HepG2 (cell line): ENCODE measurements around the gene ZAR1L. TPM values are rescaled to one million over a fixed set of nuclear protein-coding genes. Genes with fewer than 3 reads are reported as not detected.

ENCODE experiments used
- CENPT ChIP-seq: sonication (generic); formaldehyde crosslinking; IDR thresholded peaks from 2 replicates; pipeline ENCODE4 v1.8.0; 2022; ENCODE audit warnings: low read depth, mild to moderate bottlenecking, moderate library complexity, missing genetic modification reagents
- GATAD2A ChIP-seq: IDR thresholded peaks from 2 replicates; pipeline ENCODE4 v1.6.1; 2016
- IKZF1 ChIP-seq: fragments of 450-650 bp; IDR thresholded peaks from 2 replicates; pipeline ENCODE4 v1.7.1; 2016
- JUN ChIP-seq: sonication (generic); formaldehyde crosslinking; IDR thresholded peaks from 2 replicates; pipeline ENCODE4 v1.4.0; 2020; ENCODE audit warnings: mild to moderate bottlenecking, missing genetic modification reagents
- MAFK ChIP-seq, 2 experiments: IDR thresholded peaks in 1 of 2; conservative IDR thresholded peaks in 1 of 2; 2 replicates each; pipeline ENCODE4 v1.6.1; 2011; ENCODE audit warnings: improper control_type of control experiment in 2 of 2, low read length in 2 of 2
- NCOR1 ChIP-seq: fragments of 200-600 bp; sonication (generic); IDR thresholded peaks from 2 replicates; pipeline ENCODE4 v1.7.0; 2017; ENCODE audit warnings: antibody characterized with exemption, low read length, borderline replicate concordance
- NR2F6 ChIP-seq, 2 experiments: IDR thresholded peaks; 2 replicates each; pipeline ENCODE4 v1.6.1; 2016; ENCODE audit warnings: antibody characterized with exemption in 1 of 2, mild to moderate bottlenecking in 1 of 2
- POGZ ChIP-seq: sonication (generic); formaldehyde crosslinking; IDR thresholded peaks from 2 replicates; pipeline ENCODE4 v1.4.0; 2020; ENCODE audit warnings: mild to moderate bottlenecking, missing genetic modification reagents
- RAD21 ChIP-seq: fragments of 450-650 bp; formaldehyde crosslinking; IDR thresholded peaks from 2 replicates; pipeline ENCODE4 v1.5.0; 2020; ENCODE audit warnings: mild to moderate bottlenecking
- RFX1 ChIP-seq: fragments of 450-650 bp; IDR thresholded peaks from 2 replicates; pipeline ENCODE4 v1.6.1; 2017
- SOX13 ChIP-seq, 3 experiments: fragments of 450-650 bp in 1 of 3; sonication (generic) in 1 of 3; formaldehyde crosslinking in 1 of 3; IDR thresholded peaks in 2 of 3; conservative IDR thresholded peaks in 1 of 3; 2 replicates each; pipeline versions ENCODE4 v1.5.0 to v1.6.1; 2016 to 2020; ENCODE audit warnings: antibody characterized with exemption in 1 of 3, mild to moderate bottlenecking in 1 of 3, missing compliant biosample characterization in 1 of 3, missing genetic modification reagents in 1 of 3, moderate library complexity in 1 of 3
- STAG1 ChIP-seq: sonication (generic); formaldehyde crosslinking; IDR thresholded peaks from 2 replicates; pipeline ENCODE4 v1.4.0; 2020; ENCODE audit warnings: missing genetic modification reagents
- TMF1 ChIP-seq: sonication (generic); formaldehyde crosslinking; IDR thresholded peaks from 2 replicates; pipeline ENCODE4 v1.8.1; 2022; ENCODE audit warnings: low read depth, missing genetic modification reagents
- ZBTB1 ChIP-seq: sonication (generic); formaldehyde crosslinking; IDR thresholded peaks from 2 replicates; pipeline ENCODE4 v1.4.0; 2020; ENCODE audit warnings: missing genetic modification reagents, borderline replicate concordance
- ZBTB3 ChIP-seq: sonication (generic); formaldehyde crosslinking; IDR thresholded peaks from 2 replicates; pipeline ENCODE4 v1.4.0; 2020; ENCODE audit warnings: low read depth, mild to moderate bottlenecking, moderate library complexity, missing genetic modification reagents, borderline replicate concordance
- ZFX ChIP-seq: sonication (generic); formaldehyde crosslinking; IDR thresholded peaks from 2 replicates; pipeline ENCODE4 v1.4.0; 2020; ENCODE audit warnings: mild to moderate bottlenecking, low read depth, missing genetic modification reagents, moderate library complexity
- ZNF124 ChIP-seq: sonication (generic); formaldehyde crosslinking; IDR thresholded peaks from 2 replicates; pipeline ENCODE4 v1.4.0; 2020; ENCODE audit warnings: missing genetic modification reagents
- ZNF550 ChIP-seq: sonication (generic); formaldehyde crosslinking; IDR thresholded peaks from 2 replicates; pipeline ENCODE4 v1.4.0; 2020; ENCODE audit warnings: mild to moderate bottlenecking, missing genetic modification reagents, borderline replicate concordance
- ZNF761 ChIP-seq: sonication (generic); formaldehyde crosslinking; conservative IDR thresholded peaks from 2 replicates; pipeline ENCODE4 v1.4.0; 2020; ENCODE audit warnings: mild to moderate bottlenecking, missing genetic modification reagents
- ZNF780A ChIP-seq: sonication (generic); formaldehyde crosslinking; IDR thresholded peaks from 2 replicates; pipeline ENCODE4 v1.8.0; 2022; ENCODE audit warnings: mild to moderate bottlenecking, missing genetic modification reagents, moderate library complexity
- polyA plus RNA-seq, 8 experiments: library from polyadenylated mRNA; depleted of rRNA in 3 of 8; stranded (reverse) in 7 of 8; unstranded in 1 of 8; fragments of >200 nt; fragmentation: Illumina TruSeq in 4 of 8; extraction: Trizol in 4 of 8; gene quantifications; 2 replicates each; pipeline versions ENCODE4 v1.2.1 to v1.2.3, GENCODE V29; 2011 to 2016; ENCODE audit warnings: low read depth in 4 of 8, missing spikeins in 1 of 8, mixed read lengths in 1 of 8; ENCODE audit not compliant: insufficient read depth in 1 of 8
- total RNA-seq, 5 experiments: library from RNA; depleted of rRNA; stranded (reverse); fragments of >200 nt; fragmentation: Illumina TruSeq; extraction: Trizol; gene quantifications; 2 replicates each; pipeline ENCODE4 v1.2.3, GENCODE V29; 2016; ENCODE audit warnings: low read depth in 1 of 5
- TF ChIP-seq, protein P1 (sequence below): IDR thresholded peaks from 2 replicates; pipeline ENCODE4 v1.6.1; 2016; ENCODE audit warnings: low read depth, borderline replicate concordance
- TF ChIP-seq, protein P2 (sequence below): sonication (generic); formaldehyde crosslinking; conservative IDR thresholded peaks from 2 replicates; pipeline ENCODE4 v1.4.0; 2020; ENCODE audit warnings: mild to moderate bottlenecking, missing genetic modification reagents, moderate library complexity
- TF ChIP-seq, protein P3 (sequence below): sonication (generic); formaldehyde crosslinking; conservative IDR thresholded peaks from 2 replicates; pipeline ENCODE4 v1.4.0; 2020; ENCODE audit warnings: missing genetic modification reagents
- TF ChIP-seq, protein P4 (sequence below): sonication (generic); formaldehyde crosslinking; IDR thresholded peaks from 2 replicates; pipeline ENCODE4 v1.8.1; 2022; ENCODE audit warnings: mild to moderate bottlenecking, missing genetic modification reagents
- TF ChIP-seq, protein P5 (sequence below): sonication (generic); formaldehyde crosslinking; IDR thresholded peaks from 2 replicates; pipeline ENCODE4 v1.5.0; 2020; ENCODE audit warnings: missing genetic modification reagents, mild to moderate bottlenecking, borderline replicate concordance

Gene ZAR1L
- total and polyA plus RNA-seq, 2 of the 13 experiments (the other 11 are each of a cell fraction or from before 2014, with no cell fraction given) = 0.09 TPM; not detected in 1

DNA sequence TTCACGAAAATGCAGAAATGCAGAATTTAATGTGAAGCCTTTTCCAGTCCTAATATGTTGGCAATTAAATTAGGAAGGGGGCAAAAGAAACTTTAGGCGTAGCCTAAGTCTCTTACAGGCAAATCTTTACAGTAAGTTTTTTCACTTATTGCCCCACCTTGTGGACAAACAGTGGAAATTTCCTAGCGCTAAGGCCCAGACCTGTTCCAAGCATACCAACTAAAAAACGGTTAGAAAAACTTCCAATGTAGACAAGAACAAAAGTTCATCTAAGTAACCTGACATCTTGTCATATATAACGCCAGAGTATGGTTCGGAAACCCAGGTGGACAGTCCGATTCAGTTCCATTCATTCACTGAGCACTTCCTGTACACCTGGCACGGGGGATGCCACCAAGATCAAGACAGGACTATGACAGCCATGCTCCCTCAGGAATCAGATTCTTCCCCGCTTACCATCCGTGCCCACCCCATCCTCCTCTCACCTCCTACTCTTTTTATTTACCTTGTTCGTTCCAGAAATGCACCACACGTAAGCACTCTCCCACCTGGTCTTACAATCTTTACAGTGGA, 4.9 kb downstream of the ZAR1L start (continued):
- no peak for TF ChIP-seq POGZ (CRISPR knock-in tag)
- no peak for TF ChIP-seq ZNF124 (CRISPR knock-in tag)
- TF ChIP-seq STAG1 (CRISPR knock-in tag) = peak; percentile 80
- TF ChIP-seq, protein P1, sequence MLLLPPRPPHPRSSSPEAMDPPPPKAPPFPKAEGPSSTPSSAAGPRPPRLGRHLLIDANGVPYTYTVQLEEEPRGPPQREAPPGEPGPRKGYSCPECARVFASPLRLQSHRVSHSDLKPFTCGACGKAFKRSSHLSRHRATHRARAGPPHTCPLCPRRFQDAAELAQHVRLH (CRISPR knock-in tag) = no peak
- no peak for TF ChIP-seq ZNF761
- TF ChIP-seq JUN (CRISPR knock-in tag) = no peak
- peak; percentile 53 for TF ChIP-seq RAD21 (CRISPR knock-in tag)
- TF ChIP-seq MAFK (conservative IDR thresholded peaks at IDR 0.05 in 1 of 2, IDR thresholded peaks at IDR 0.05 in 1 of 2; ENCODE audit: low read length in 2 of 2) = no peak
- TF ChIP-seq, protein P2, sequence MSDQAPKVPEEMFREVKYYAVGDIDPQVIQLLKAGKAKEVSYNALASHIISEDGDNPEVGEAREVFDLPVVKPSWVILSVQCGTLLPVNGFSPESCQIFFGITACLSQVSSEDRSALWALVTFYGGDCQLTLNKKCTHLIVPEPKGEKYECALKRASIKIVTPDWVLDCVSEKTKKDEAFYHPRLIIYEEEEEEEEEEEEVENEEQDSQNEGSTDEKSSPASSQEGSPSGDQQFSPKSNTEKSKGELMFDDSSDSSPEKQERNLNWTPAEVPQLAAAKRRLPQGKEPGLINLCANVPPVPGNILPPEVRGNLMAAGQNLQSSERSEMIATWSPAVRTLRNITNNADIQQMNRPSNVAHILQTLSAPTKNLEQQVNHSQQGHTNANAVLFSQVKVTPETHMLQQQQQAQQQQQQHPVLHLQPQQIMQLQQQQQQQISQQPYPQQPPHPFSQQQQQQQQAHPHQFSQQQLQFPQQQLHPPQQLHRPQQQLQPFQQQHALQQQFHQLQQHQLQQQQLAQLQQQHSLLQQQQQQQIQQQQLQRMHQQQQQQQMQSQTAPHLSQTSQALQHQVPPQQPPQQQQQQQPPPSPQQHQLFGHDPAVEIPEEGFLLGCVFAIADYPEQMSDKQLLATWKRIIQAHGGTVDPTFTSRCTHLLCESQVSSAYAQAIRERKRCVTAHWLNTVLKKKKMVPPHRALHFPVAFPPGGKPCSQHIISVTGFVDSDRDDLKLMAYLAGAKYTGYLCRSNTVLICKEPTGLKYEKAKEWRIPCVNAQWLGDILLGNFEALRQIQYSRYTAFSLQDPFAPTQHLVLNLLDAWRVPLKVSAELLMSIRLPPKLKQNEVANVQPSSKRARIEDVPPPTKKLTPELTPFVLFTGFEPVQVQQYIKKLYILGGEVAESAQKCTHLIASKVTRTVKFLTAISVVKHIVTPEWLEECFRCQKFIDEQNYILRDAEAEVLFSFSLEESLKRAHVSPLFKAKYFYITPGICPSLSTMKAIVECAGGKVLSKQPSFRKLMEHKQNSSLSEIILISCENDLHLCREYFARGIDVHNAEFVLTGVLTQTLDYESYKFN (CRISPR knock-in tag) = 0 out of 2 replicates have a peak, but pooled peaks have one; percentile 16
- TF ChIP-seq GATAD2A = peak; percentile 34; the same call in 1 of the 2 replicates
- no peak for TF ChIP-seq IKZF1
- 0 out of 2 replicates have a peak, but pooled peaks have one; percentile 35 for TF ChIP-seq ZFX (CRISPR knock-in tag)
- TF ChIP-seq, protein P3, sequence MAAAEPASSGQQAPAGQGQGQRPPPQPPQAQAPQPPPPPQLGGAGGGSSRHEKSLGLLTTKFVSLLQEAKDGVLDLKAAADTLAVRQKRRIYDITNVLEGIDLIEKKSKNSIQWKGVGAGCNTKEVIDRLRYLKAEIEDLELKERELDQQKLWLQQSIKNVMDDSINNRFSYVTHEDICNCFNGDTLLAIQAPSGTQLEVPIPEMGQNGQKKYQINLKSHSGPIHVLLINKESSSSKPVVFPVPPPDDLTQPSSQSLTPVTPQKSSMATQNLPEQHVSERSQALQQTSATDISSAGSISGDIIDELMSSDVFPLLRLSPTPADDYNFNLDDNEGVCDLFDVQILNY (CRISPR knock-in tag) = no peak
- TF ChIP-seq, protein P4, sequence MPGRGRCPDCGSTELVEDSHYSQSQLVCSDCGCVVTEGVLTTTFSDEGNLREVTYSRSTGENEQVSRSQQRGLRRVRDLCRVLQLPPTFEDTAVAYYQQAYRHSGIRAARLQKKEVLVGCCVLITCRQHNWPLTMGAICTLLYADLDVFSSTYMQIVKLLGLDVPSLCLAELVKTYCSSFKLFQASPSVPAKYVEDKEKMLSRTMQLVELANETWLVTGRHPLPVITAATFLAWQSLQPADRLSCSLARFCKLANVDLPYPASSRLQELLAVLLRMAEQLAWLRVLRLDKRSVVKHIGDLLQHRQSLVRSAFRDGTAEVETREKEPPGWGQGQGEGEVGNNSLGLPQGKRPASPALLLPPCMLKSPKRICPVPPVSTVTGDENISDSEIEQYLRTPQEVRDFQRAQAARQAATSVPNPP = no peak
- TF ChIP-seq TMF1 = no peak
- no peak for TF ChIP-seq ZNF550 (CRISPR knock-in tag)
- no peak for TF ChIP-seq CENPT (CRISPR knock-in tag)
- TF ChIP-seq RFX1 = no peak
- no peak for TF ChIP-seq ZBTB3 (CRISPR knock-in tag)
- no peak for TF ChIP-seq NR2F6 (IDR thresholded peaks at IDR 0.05)
- TF ChIP-seq NR2F6 (CRISPR knock-in tag; IDR thresholded peaks at IDR 0.05) = no peak
- TF ChIP-seq SOX13 (IDR thresholded peaks at IDR 0.05) = no peak
- TF ChIP-seq SOX13 (CRISPR knock-in tag; conservative IDR thresholded peaks at IDR 0.05 in 1 of 2, IDR thresholded peaks at IDR 0.05 in 1 of 2) = no peak
- no peak for TF ChIP-seq ZBTB1
- no peak for TF ChIP-seq ZNF780A (CRISPR knock-in tag)
- TF ChIP-seq NCOR1 = no peak
- TF ChIP-seq, protein P5, sequence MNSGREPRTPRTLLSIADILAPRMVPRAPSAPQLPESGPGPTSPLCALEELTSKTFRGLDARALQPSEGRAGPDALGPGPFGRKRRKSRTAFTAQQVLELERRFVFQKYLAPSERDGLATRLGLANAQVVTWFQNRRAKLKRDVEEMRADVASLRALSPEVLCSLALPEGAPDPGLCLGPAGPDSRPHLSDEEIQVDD (CRISPR knock-in tag) = no peak
